GM12875 (cell line): Measurements from ENCODE around the gene ITPKA.

Experiments used
- H3K4me3 ChIP-seq: one replicate; pipeline ENCODE4 v1.5.1; 2011; ENCODE audit warnings: low read depth, low read length, control low read depth
- CTCF ChIP-seq: IDR thresholded peaks from 2 replicates; pipeline ENCODE4 v1.5.1; 2011; ENCODE audit warnings: low read depth, mild to moderate bottlenecking, control low read depth, inconsistent platforms, low read length, moderate library complexity, borderline replicate concordance; ENCODE audit not compliant: insufficient read depth

Gene ITPKA

GRCh38 chr15:41517895-41518449 is 24.3 kb downstream of the ITPKA start:
- TF ChIP-seq CTCF = no peak
- H3K4me3 ChIP-seq = no peak overlapping the region

- no peak for TF ChIP-seq CTCF
- H3K4me3 ChIP-seq = no peak overlapping the region
Observed at GRCh38 chr15:41520636-41521035, 27.0 kb downstream of the ITPKA start.

- no peak overlapping the region for H3K4me3 ChIP-seq
- TF ChIP-seq CTCF = no peak
Observed at GRCh38 chr15:41521614-41522013, 27.9 kb downstream of the ITPKA start.

- TF ChIP-seq CTCF = no peak
- no peak overlapping the region for H3K4me3 ChIP-seq
Observed at GRCh38 chr15:41523097-41523496, 29.4 kb downstream of the ITPKA start.

GRCh38 chr15:41530363-41530956 is 36.8 kb downstream of the ITPKA start:
- no peak overlapping the region for H3K4me3 ChIP-seq
- TF ChIP-seq CTCF = no peak

GRCh38 chr15:41535544-41535943 is 41.9 kb downstream of the ITPKA start:
- H3K4me3 ChIP-seq = no peak overlapping the region
- no peak for TF ChIP-seq CTCF

GRCh38 chr15:41536866-41537265 is 43.2 kb downstream of the ITPKA start:
- TF ChIP-seq CTCF = no peak
- H3K4me3 ChIP-seq = no peak overlapping the region
